G401 (cell line): ENCODE results near the gene TSR2. TPM values are rescaled to one million over a fixed set of nuclear protein-coding genes. Genes with fewer than 3 reads are reported as not detected.
A peak's percentile ranks its signal among the peaks of the same experiment; 100 is the strongest.

ENCODE experiments used
- DNase-seq: peaks from one replicate; pipeline ENCODE4 v3.0.0-alpha.2; 2015; ENCODE audit warnings: low spot score
- in situ Hi-C: cut with HindIII; loops from 2 replicates; pipeline ENCODE4 v1.10.0; 2016; ENCODE audit warnings: low sequenced_read_pairs, mixed read lengths
- total RNA-seq: library from RNA; depleted of rRNA; stranded (reverse); fragments of >200 nt; shearing (Covaris generic); gene quantifications from 2 replicates; pipeline ENCODE4 v1.2.3, GENCODE V29; 2014; rRNA removed

Gene TSR2
- total RNA-seq: 30.9 and 38.0 TPM in 2 replicates

DNA sequence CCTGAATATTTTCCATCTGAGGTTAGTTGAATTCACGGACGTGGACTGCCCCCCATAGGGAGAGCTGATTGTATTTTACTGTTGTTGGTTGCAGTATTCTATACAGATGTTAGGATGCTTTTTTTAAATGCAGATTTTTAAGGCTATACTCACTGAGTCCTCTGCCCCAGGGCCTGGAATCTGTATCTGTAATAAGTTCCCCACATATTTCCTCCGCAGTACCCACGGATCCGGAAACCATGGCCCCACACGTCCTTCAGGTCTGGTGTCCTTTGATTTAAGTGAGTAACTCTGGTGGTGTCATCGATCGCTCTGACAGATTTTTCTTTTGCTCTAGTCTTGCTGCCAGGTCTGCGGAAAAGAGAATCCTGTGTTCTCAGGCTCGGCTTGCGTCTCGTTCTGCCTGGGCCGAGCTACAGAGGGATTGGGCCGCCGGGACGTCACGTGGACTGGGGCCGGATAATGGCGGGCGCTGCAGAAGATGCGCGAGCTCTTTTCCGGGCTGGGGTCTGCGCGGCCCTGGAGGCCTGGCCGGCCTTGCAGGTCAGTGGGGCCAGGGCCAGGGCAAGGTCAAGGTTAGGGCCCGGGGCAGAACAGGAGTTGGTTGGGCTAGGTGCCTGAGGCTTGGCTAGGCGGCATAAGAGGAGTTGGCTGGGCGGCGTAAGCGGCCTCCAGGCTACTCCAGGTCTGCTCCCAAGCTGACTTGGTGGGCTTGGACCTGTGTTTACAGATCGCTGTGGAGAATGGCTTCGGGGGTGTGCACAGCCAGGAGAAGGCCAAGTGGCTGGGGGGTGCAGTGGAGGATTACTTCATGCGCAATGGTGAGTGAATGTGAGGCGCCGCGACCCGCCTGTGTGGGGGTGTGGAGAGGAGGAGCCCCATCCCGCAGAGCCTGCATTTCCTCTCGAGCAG, at the start of gene TSR2:
Gene TSR2 (plus strand): TSS at position 445 of the 912 bp plus-strand sequence. CDS start 18 bp downstream, at position 463.
- peak; percentile 86 for DNase-seq
- in situ Hi-C loops: no loop called here

DNA sequence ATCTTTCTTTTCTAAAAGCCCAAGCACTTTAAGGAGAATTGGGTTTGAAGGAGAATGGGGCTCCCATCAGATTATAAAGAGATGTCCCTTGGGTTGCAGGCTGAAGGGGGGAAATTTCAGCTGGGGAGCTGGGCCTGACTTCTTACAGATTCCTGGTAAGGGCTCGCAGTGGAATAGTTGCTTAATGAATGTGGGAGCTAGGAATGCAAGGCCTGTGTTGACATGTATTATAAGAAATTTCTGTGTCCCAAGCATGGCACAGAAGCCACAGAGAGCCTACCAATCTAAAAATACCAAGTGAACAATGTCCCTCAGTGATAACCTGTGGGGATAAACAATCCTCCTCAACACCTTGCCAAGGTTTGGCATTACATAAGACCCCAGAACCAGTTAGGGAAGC, 43.1 kb upstream of the TSR2 start:
- no peak for DNase-seq
- in situ Hi-C loops: no loop called here

DNA sequence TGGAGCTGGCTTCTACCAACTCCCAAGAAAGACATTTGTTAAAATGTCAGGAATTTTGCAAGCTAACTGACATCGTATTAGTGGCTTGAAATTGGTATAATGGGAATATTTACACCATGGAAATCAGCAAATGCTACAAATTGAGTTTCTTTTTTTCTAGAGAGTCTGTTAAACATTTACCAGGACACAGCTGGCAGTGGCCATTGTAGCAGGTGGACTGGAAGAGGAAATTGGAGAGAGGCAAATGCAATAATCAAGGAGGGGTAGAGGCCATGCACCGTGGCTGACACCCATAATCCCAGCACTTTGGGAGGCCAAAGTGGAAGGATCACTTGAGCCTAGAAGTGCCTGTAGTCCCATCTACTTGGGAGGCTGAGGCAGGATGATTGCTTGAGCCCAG, 32.9 kb upstream of the TSR2 start:
- no peak for DNase-seq
- in situ Hi-C loops: no loop called here

DNA sequence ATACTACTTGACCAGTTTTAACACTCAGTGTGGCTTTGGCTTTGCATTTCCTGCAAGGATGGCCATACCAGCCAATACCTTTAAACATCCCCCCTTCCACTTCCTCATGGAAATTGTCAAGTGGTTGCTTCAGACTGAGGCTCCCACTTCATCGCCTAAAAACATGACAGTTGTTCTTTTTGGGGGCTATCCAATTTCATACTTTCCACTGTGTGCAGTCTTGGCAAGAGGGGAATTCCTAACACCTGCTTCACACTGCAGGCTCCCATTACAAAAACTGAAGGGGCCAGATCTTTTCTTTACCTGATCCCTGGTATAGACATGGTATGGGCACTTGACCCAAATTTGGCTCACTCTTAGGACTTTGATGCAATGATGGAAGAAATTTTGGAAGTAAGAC, 28.5 kb upstream of the TSR2 start:
- peak; percentile 23 for DNase-seq

DNA sequence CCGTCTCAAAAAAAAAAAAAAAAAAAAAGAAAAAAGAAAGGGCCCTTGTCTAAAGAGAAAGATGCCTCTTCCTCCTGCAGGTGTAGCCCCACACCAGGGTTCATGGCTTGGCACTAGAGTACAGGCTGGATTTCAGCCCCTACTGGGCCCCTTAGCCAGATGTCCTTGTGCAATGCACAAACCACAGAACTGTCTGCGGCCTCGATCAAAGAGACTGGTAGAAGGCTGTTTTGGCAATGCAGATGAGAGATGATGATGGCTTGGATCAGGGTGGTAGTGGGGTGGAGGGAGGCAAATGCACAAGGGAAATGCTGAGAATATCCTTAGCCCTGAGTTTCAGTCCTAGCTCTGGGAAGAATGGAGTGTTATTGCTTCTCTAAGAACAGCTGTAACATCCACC, 26.5 kb upstream of the TSR2 start:
- no peak for DNase-seq
- in situ Hi-C loops: no loop called here

More for the DNA sequence above, 28.5 kb upstream of the TSR2 start:
- in situ Hi-C loops: no loop called here

DNA sequence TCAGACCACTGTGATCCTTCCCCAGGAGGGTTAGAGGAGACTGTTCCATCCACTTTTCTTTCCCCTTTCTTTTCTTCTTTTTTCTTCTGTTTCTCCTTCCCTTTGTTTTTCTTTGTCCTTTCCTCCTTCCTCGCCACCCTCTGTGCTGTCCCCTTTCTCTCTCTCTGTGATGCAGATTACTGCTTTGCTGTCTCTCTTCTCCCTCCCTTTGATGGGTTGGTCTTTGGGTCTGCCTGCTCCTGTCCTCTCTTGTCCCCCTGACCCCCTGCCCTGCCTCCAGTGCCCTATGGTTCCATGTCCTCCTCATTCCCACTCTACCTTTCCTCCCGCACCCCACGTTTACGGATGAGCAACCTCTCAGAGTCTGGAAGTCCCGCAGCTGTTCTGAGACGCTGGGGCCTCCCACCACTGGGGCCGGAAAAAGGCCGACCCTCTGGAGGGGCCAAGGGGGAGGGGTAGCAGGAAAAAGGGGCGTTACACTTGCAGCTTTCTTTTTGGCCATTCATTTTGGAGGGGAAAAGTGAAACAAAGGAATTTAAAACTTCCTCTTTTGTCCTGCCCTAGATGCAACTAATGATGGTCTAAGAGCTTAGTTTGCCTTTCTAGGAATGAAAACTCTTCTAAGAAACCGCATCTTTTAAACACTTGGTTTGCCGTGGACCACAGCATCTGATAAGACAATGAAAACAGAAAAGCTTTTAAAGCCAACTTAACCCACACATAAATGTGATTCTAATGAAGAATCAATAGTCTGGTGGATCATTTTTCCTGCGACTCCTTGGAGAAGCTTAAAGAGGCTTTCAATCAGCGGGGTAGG, 24.5 kb upstream of the TSR2 start:
- DNase-seq: no peak
- in situ Hi-C loops: no loop called here

GRCh38 chrX:54416965-54417364, 23.2 kb upstream of the TSR2 start:
- in situ Hi-C loops: no loop called here
- DNase-seq: no peak

DNA sequence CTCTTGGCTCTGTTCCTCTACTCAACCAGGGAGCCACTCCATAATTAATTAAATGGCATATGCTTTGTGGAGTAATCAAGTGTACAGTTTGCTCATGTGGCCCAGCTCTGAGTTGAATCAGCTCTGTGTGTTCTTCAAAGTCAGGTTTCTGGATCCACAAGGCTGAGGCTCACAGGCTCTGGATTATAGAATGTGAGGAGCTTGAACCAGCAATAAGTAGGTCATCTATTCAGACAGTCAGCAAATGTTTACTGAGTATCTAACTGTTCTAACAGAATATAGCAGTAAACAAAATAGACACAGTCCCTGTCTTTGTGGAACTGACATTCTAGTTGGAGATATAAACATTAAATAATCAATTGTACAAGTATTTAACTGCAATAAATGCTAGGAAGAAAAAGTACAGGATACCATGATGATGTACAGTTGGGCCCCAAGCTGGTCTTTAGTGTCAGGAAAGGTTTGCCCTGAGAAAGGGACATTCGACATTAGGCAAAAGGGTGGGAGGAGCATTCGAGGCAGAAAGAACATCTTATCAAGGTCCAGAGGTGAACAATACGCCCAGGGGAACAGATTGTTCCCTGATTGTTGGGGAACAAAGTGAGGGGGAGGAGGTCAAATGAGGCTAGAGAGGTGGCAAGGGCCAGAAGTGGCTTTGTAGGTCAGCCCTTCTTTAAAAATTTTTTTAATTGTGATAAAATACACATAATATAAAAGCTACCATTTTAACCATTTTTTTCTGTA, 20.5 kb upstream of the TSR2 start:
- DNase-seq: peak; percentile 37
- in situ Hi-C loops: no loop called here

DNA sequence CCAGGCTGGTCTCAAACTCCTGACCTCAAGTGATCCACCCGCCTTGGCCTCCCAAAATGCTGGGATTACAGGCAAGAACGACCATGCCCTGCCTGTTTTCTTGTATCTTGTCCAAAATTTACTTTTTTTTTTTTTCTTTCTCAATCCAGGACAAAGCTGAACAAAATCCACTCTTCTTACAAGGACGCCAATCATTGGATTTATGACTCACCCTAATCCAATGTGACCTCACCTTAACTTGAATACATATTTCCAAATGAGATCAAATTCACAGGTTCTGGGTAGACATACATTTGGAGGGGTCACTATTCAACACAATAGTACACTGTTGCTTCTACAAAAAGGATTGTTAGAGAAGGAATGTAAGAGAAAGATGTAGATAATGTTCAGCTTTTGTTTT, 18.0 kb upstream of the TSR2 start:
- no peak for DNase-seq
- in situ Hi-C loops: no loop called here

DNA sequence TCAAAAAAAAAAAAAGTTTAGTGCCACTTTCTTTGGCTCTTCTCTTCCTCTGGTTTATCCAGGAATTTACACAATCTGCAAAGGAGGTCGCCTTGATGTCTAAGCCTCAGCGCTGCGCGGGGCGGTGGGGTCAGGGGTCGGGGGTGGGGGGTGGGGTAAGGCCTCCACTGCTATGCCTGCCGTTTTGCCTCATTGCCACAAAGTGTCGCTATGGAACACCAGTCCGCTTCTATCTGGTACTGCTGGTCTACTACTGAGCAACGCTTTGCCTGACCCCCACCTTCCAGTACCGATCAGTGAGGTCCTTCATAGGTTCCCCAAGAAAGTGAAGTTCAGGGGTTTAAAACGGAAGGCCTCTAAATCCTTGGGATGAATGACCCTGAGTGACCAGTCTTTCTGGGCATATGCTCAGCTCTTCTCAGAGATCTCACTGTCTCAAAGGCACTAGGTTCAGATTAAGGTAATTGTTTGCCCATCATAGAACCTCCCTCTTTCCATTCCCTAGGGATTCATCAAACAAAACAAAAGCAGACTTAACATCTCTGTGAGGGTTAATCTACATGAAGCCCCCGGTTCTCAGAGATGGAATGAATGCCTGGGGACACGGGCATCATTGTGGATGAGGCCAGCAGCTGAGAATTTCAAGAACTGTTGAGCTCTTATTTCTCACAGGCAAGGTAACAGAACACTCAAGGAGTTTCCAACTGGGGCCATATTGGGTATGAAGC, 16.9 kb upstream of the TSR2 start:
- in situ Hi-C loops: no loop called here
- DNase-seq: no peak

- in situ Hi-C loops: no loop called here
Observed at GRCh38 chrX:54427837-54428424, 12.3 kb upstream of the TSR2 start.

DNA sequence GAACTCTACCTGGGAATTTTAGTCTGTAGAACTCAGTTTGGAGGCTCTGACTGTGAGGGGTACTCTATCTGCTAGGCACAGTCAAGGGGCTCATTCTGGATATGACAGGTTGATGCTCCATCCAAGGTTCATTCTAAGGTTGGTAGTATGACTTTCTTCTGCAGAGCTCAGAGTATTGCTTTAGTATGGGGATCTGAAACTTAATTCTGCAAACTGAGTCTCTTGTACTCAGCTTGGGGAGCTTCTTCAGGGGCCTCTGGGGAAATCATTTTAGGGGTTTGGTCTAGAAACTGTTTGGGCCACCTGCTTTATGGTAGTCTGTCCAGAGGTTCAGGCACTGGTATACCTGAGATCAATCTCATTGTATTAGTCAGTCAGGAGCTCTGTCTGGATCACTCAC, 9.7 kb upstream of the TSR2 start:
- no peak for DNase-seq
- in situ Hi-C loops: no loop called here

More at GRCh38 chrX:54427837-54428424, 12.3 kb upstream of the TSR2 start:
- no peak for DNase-seq

- in situ Hi-C loops: no loop called here
- DNase-seq: no peak
Observed at GRCh38 chrX:54435121-54435520, 5.1 kb upstream of the TSR2 start.

GRCh38 chrX:54442790-54443189, 2.6 kb downstream of the TSR2 start:
- in situ Hi-C loops: no loop called here
- DNase-seq: no peak

DNA sequence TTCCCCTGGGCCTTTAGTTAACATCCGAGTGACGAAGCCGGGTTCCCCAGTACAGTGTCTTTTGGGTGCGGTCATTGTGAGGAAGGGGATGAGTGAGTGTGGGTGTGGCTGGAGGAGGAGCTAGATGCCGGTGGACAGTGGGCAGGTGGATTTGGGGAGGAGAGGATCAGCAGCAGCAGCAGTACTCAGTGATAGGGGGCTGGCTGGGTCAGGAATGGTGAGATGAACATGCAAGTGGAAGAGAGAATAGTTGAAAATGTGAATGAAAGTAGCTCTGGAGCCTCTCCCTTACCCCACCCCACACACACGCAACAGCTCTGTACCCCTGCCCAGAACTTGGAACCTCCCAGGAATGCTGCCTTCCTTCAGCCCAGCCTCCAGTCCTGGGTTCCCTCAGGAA, 4.5 kb downstream of the TSR2 start:
- in situ Hi-C loops: no loop called here
- DNase-seq: no peak

DNA sequence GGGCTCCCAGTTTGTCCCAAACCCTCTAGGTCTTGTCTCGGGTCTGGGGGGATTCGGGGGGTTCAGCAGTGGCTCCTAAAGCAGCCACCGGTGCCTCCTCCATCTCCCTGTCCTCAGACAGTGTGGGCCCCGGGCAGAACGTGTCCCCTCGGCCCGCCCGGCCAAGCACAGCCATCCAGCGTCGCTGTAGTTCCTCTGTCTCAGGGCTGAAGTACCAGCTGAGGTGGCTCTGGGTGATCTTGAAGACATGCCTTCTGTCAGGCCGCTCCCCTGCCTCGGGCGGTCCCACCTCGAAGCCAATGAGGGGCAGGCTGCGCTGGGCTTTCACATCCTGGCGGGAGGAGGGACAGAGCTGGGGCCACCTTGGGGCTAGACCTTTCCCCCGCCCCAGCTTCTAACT, 5.9 kb downstream of the TSR2 start:
- in situ Hi-C loops: no loop called here
- DNase-seq: no peak

DNA sequence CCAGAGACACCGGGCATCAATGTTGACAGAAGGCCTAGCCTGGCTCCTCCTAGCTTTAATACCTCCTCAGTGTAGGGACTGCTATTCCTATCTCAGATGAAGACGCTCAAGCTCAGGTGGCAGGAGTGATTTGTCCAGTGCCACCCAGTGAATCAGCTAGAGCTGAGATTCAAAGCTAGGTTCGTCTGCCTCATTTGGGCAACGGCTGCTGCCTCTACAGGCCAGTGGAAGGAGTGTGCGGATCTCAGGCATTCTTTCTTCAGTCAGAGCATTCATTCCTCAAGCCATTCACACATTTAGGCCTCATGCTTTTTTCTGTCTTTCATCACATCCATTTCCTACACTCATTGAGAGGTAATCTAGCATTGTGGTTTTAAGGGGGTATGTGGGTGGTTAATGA, 7.3 kb downstream of the TSR2 start:
- peak; percentile 2 for DNase-seq
- in situ Hi-C loops: no loop called here

DNA sequence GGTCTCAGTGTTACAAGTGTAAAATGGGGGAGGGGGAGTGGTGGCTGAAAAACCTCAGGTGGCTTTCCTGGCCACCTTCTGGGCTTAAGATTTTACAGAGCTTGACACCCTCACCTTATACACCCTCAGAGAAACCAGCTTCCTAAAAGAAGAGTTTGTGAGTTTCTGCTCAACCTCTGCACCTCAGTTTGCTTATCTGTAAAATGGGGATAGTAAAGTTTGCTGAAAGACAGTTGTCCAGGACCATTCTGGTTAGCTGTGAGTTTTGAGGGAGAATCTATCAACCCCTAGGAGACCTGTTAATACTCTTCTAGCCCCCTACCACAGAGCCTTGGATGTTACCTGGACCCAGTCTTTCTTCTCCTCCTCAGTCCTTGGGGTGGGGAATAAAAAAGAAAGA, 9.7 kb downstream of the TSR2 start:
- in situ Hi-C loops: no loop called here
- DNase-seq: no peak

DNA sequence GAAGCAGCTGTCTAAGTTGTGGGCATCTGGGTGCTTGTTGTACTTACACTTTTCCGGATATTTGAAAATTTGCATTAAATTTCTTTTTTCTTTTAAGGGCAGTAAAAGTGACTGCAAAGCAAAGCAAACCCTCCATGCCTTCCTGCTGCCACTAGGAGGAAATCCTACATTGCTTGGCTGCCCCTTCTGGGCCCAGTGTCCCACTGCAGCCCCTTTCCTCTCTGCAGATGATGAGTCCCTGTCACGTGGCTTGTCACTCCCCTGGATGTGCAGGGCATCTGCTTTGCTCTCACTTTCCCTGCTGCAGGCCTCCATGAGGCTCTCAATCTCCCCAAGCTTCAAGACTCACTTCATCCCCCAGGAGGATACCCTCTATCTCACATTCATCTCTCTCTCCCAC, 12.7 kb downstream of the TSR2 start:
- peak; percentile 2 for DNase-seq
- in situ Hi-C loops: no loop called here
